Stimulated activated naive CD4-positive, alpha-beta T cell treated with Interleukin-2 at 50 U/mL for 16 hours (primary cell): Measurements from ENCODE around the gene AMBRA1.
"Not testable (repeated sequence)": the region's sequence is repeated elsewhere in the genome, so short reads cannot be mapped to it uniquely, and the experiment has no call there.

Source experiments
- DNase-seq: peaks from one replicate; lab custom pipeline; 2025; lab: John Stamatoyannopoulos, UW

The AMBRA1 gene

GRCh38 chr11:46534711-46535110, 59.1 kb downstream of the AMBRA1 start:
- DNase-seq = no peak

- no peak for DNase-seq
Observed at GRCh38 chr11:46533396-46534100, 60.3 kb downstream of the AMBRA1 start.

- no peak for DNase-seq
Observed at GRCh38 chr11:46529928-46530574, 63.8 kb downstream of the AMBRA1 start.

GRCh38 chr11:46529095-46529905, 64.5 kb downstream of the AMBRA1 start:
- DNase-seq = peak; percentile 70

GRCh38 chr11:46528445-46529094, 65.3 kb downstream of the AMBRA1 start:
- peak; percentile 25 for DNase-seq

- no peak for DNase-seq
Observed at GRCh38 chr11:46527591-46528130, 66.2 kb downstream of the AMBRA1 start.

GRCh38 chr11:46526216-46527215, 67.3 kb downstream of the AMBRA1 start:
- no peak for DNase-seq

GRCh38 chr11:46524201-46524770, 69.5 kb downstream of the AMBRA1 start:
- DNase-seq = no peak

- DNase-seq = no peak
Observed at GRCh38 chr11:46523290-46523689, 70.5 kb downstream of the AMBRA1 start.

- DNase-seq = no peak
Observed at GRCh38 chr11:46522682-46523281, 71.0 kb downstream of the AMBRA1 start.

- no peak for DNase-seq
Observed at GRCh38 chr11:46521961-46522681, 71.7 kb downstream of the AMBRA1 start.

GRCh38 chr11:46520971-46521745, 72.7 kb downstream of the AMBRA1 start:
- DNase-seq = no peak

- no peak for DNase-seq
Observed at GRCh38 chr11:46519351-46519750, 74.5 kb downstream of the AMBRA1 start.

- not testable (repeated sequence) for DNase-seq
Observed at GRCh38 chr11:46518928-46519327, 74.9 kb downstream of the AMBRA1 start.

GRCh38 chr11:46514370-46514769, 79.5 kb downstream of the AMBRA1 start:
- no peak for DNase-seq

- no peak for DNase-seq
Observed at GRCh38 chr11:46513934-46514342, 79.9 kb downstream of the AMBRA1 start.

- no peak for DNase-seq
Observed at GRCh38 chr11:46512261-46512881, 81.5 kb downstream of the AMBRA1 start.

GRCh38 chr11:46511342-46511741, 82.5 kb downstream of the AMBRA1 start:
- DNase-seq = no peak
